ENCODE measurements around the gene RAD51B.

DNA sequence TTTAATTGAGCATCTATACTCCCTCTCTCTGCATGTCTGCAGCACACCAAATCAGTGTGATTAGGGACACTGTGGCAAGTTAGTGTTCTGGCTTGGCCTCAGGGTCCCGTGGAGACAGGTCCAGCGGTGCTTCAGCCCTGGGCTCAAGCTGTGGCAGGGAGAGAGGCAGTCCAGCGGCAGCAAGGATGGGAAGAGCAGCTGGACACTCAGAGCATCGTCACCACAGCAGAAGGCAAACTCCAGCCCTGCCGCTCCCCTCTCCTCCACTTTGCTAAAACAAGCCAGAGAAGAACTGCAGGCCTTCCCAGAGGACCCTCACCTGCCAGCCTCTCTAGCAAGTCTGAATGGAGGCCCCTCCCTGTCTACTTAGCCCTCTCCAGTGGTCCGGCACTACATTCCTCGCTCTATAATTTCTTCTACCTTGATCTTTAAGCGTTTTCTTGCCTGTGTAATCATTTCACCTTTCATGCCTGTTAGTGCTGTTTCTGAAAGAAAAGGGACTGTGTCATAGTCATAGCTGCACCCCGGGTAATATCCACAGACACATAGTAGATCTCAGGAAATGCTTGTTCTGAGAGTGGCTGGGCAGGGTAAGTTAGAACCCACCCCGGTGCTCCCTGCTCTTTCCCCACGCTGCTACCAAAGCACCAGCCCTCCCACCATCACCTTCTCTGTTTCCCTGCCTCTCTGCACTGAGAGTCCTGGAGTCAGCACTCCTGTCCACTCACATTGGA lies 951.1 kb downstream of the RAD51B start:
- TF ChIP-seq, protein P1, sequence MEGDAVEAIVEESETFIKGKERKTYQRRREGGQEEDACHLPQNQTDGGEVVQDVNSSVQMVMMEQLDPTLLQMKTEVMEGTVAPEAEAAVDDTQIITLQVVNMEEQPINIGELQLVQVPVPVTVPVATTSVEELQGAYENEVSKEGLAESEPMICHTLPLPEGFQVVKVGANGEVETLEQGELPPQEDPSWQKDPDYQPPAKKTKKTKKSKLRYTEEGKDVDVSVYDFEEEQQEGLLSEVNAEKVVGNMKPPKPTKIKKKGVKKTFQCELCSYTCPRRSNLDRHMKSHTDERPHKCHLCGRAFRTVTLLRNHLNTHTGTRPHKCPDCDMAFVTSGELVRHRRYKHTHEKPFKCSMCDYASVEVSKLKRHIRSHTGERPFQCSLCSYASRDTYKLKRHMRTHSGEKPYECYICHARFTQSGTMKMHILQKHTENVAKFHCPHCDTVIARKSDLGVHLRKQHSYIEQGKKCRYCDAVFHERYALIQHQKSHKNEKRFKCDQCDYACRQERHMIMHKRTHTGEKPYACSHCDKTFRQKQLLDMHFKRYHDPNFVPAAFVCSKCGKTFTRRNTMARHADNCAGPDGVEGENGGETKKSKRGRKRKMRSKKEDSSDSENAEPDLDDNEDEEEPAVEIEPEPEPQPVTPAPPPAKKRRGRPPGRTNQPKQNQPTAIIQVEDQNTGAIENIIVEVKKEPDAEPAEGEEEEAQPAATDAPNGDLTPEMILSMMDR (IDR thresholded peaks at IDR 0.05) = no peak
- TF ChIP-seq POLR2AphosphoS5 (IDR thresholded peaks at IDR 0.05; ENCODE audit: low read depth, low read length) = no peak
- TF ChIP-seq, protein P2, sequence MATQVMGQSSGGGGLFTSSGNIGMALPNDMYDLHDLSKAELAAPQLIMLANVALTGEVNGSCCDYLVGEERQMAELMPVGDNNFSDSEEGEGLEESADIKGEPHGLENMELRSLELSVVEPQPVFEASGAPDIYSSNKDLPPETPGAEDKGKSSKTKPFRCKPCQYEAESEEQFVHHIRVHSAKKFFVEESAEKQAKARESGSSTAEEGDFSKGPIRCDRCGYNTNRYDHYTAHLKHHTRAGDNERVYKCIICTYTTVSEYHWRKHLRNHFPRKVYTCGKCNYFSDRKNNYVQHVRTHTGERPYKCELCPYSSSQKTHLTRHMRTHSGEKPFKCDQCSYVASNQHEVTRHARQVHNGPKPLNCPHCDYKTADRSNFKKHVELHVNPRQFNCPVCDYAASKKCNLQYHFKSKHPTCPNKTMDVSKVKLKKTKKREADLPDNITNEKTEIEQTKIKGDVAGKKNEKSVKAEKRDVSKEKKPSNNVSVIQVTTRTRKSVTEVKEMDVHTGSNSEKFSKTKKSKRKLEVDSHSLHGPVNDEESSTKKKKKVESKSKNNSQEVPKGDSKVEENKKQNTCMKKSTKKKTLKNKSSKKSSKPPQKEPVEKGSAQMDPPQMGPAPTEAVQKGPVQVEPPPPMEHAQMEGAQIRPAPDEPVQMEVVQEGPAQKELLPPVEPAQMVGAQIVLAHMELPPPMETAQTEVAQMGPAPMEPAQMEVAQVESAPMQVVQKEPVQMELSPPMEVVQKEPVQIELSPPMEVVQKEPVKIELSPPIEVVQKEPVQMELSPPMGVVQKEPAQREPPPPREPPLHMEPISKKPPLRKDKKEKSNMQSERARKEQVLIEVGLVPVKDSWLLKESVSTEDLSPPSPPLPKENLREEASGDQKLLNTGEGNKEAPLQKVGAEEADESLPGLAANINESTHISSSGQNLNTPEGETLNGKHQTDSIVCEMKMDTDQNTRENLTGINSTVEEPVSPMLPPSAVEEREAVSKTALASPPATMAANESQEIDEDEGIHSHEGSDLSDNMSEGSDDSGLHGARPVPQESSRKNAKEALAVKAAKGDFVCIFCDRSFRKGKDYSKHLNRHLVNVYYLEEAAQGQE (IDR thresholded peaks at IDR 0.05; ENCODE audit: insufficient read depth in 1 of 2, low read depth in 2 of 2, low read length in 1 of 2) = no peak
- no peak for TF ChIP-seq TCF7L2 (IDR thresholded peaks at IDR 0.05; ENCODE audit: low read depth, low read length)
